Liver (tissue), 9 donors: ENCODE data around the gene SHLD2. TPM values are rescaled to one million over a fixed set of nuclear protein-coding genes. Genes with fewer than 3 reads are reported as not detected.

ENCODE experiments used
- DNase-seq: peaks from one replicate; pipeline ENCODE4 v3.0.0-alpha.2; 2017; ENCODE audit warnings: low spot score
- H3K27ac ChIP-seq, 2 donors: one replicate each; pipeline ENCODE4 v1.7.0; 2013; ENCODE audit warnings: inconsistent platforms in 2 of 2, low read length in 2 of 2, control low read depth in 1 of 2, low read depth in 1 of 2, mild to moderate bottlenecking in 1 of 2
- H3K27me3 ChIP-seq, 4 donors: one replicate each; pipeline versions ENCODE4 v1.6.1 to v1.7.0; 2013; ENCODE audit warnings: low read length in 3 of 4, inconsistent platforms in 1 of 4, mild to moderate bottlenecking in 1 of 4, moderate library complexity in 1 of 4; ENCODE audit not compliant: control insufficient read depth in 4 of 4, insufficient read depth in 4 of 4
- H3K36me3 ChIP-seq, 4 donors: one replicate each; pipeline versions ENCODE4 v1.6.1 to v1.7.0; 2013; ENCODE audit warnings: low read length in 3 of 4, mild to moderate bottlenecking in 3 of 4, low read depth in 1 of 4, moderate library complexity in 1 of 4; ENCODE audit not compliant: control insufficient read depth in 4 of 4, insufficient read depth in 3 of 4
- H3K4me1 ChIP-seq, 4 donors: one replicate each; pipeline versions ENCODE4 v1.6.1 to v1.7.0; 2013; ENCODE audit warnings: low read length in 3 of 4, mild to moderate bottlenecking in 3 of 4, moderate library complexity in 1 of 4; ENCODE audit not compliant: control insufficient read depth in 4 of 4, insufficient read depth in 4 of 4
- H3K4me3 ChIP-seq, 3 donors: one replicate each; pipeline versions ENCODE4 v1.6.1 to v1.7.0; 2013; ENCODE audit warnings: low read length in 3 of 3, control low read depth in 1 of 3, low read depth in 1 of 3, mild to moderate bottlenecking in 1 of 3
- H3K9ac ChIP-seq, 2 donors: one replicate each; pipeline ENCODE4 v1.7.0; 2013; ENCODE audit warnings: low read length in 2 of 2, mild to moderate bottlenecking in 2 of 2, moderate library complexity in 2 of 2, control low read depth in 1 of 2, low read depth in 1 of 2
- H3K9me3 ChIP-seq, 4 donors: one replicate each; pipeline versions ENCODE4 v1.6.1 to v1.7.0; 2013; ENCODE audit warnings: low read length in 3 of 4; ENCODE audit not compliant: control insufficient read depth in 4 of 4
- EGR1 ChIP-seq, 2 donors: IDR thresholded peaks; 2 replicates each; pipeline ENCODE4 v1.6.1; 2016 to 2018; ENCODE audit warnings: antibody characterized with exemption in 2 of 2, low read depth in 2 of 2
- FOXA1 ChIP-seq: IDR thresholded peaks from 2 replicates; pipeline ENCODE4 v1.6.1; 2016; ENCODE audit warnings: antibody characterized with exemption
- FOXA2 ChIP-seq: IDR thresholded peaks from 2 replicates; pipeline ENCODE4 v1.6.1; 2016; ENCODE audit warnings: antibody characterized with exemption
- GABPA ChIP-seq, 2 donors: IDR thresholded peaks in 1 of 2; conservative IDR thresholded peaks in 1 of 2; 2 replicates each; pipeline ENCODE4 v1.6.1; 2016; ENCODE audit warnings: antibody characterized with exemption in 2 of 2, mild to moderate bottlenecking in 1 of 2, moderate library complexity in 1 of 2
- HNF4A ChIP-seq, 2 donors: conservative IDR thresholded peaks; 2 replicates each; pipeline ENCODE4 v1.6.1; 2016; ENCODE audit warnings: antibody characterized with exemption in 2 of 2, mild to moderate bottlenecking in 2 of 2
- HNF4G ChIP-seq: IDR thresholded peaks from 2 replicates; pipeline ENCODE4 v1.6.1; 2016; ENCODE audit warnings: antibody characterized with exemption
- JUND ChIP-seq, 2 donors: IDR thresholded peaks; 2 replicates each; pipeline ENCODE4 v1.6.1; 2016; ENCODE audit warnings: antibody characterized with exemption in 2 of 2
- NR2F2 ChIP-seq: IDR thresholded peaks from 2 replicates; pipeline ENCODE4 v1.6.1; 2016; ENCODE audit warnings: antibody characterized with exemption
- RAD21 ChIP-seq, 2 donors: IDR thresholded peaks; 2 replicates each; pipeline ENCODE4 v1.6.1; 2016; ENCODE audit warnings: antibody characterized with exemption in 2 of 2, mild to moderate bottlenecking in 2 of 2
- RXRA ChIP-seq, 2 donors: IDR thresholded peaks; 2 replicates each; pipeline ENCODE4 v1.6.1; 2017 to 2018; ENCODE audit warnings: antibody characterized with exemption in 2 of 2, mild to moderate bottlenecking in 1 of 2
- SP1 ChIP-seq: IDR thresholded peaks from 2 replicates; pipeline ENCODE4 v1.6.1; 2018; ENCODE audit warnings: antibody characterized with exemption, mild to moderate bottlenecking
- TAF1 ChIP-seq: conservative IDR thresholded peaks from 2 replicates; pipeline ENCODE4 v1.6.1; 2016; ENCODE audit warnings: antibody characterized with exemption, mild to moderate bottlenecking
- YY1 ChIP-seq: IDR thresholded peaks from 2 replicates; pipeline ENCODE4 v1.6.1; 2016; ENCODE audit warnings: antibody characterized with exemption, mild to moderate bottlenecking
- WGBS: extraction: QIAGEN DNeasy Blood & Tissue Kit; methylation state at CpG from one replicate; pipeline ENCODE4 v1.1.7; 2013; 5-methylcytosine and 5-hydroxymethylcytosine counted together
- polyA plus RNA-seq, 2 donors: library from polyadenylated mRNA; stranded (reverse) in 1 of 2; unstranded in 1 of 2; fragments of 200-250 nt in 1 of 2; fragments of >200 nt in 1 of 2; fragmentation: Nextera tagmentation in 1 of 2; extraction: Ambion mirVana in 1 of 2; gene quantifications; one replicate each; pipeline versions ENCODE4 v1.2.1 to v1.2.3, GENCODE V29; 2013 to 2015
- total RNA-seq, 2 donors: library from RNA; depleted of rRNA; stranded (reverse); fragments of >200 nt; gene quantifications; one replicate each; pipeline ENCODE4 v1.2.3, GENCODE V29; 2014
- TF ChIP-seq, protein P1 (sequence below): IDR thresholded peaks from 2 replicates; pipeline ENCODE4 v1.6.1; 2016; ENCODE audit warnings: antibody characterized with exemption, mild to moderate bottlenecking
- TF ChIP-seq, protein P2 (sequence below): fragments of 150-350 bp; IDR thresholded peaks from 2 replicates; pipeline ENCODE4 v1.5.1; 2017; ENCODE audit warnings: improper control_type of control experiment, low read depth, low read length; ENCODE audit not compliant: missing input control
- TF ChIP-seq, protein P3 (sequence below): IDR thresholded peaks from 2 replicates; pipeline ENCODE4 v1.6.1; 2016; ENCODE audit warnings: antibody characterized with exemption
- TF ChIP-seq, protein P4 (sequence below): IDR thresholded peaks from 2 replicates; pipeline ENCODE4 v1.6.1; 2016; ENCODE audit warnings: antibody characterized with exemption
- TF ChIP-seq, protein P5 (sequence below): IDR thresholded peaks from 2 replicates; pipeline ENCODE4 v1.6.1; 2016; ENCODE audit warnings: antibody characterized with exemption
- donor health status: healthy.
- donor health status: healthy.
- donor health status: healthy.
- donor health status: healthy.
- donor health status: healthy.

Gene SHLD2
- total and polyA plus RNA-seq, 4 donors, result 11.7 to 39.5 (median 24.9) TPM

DNA sequence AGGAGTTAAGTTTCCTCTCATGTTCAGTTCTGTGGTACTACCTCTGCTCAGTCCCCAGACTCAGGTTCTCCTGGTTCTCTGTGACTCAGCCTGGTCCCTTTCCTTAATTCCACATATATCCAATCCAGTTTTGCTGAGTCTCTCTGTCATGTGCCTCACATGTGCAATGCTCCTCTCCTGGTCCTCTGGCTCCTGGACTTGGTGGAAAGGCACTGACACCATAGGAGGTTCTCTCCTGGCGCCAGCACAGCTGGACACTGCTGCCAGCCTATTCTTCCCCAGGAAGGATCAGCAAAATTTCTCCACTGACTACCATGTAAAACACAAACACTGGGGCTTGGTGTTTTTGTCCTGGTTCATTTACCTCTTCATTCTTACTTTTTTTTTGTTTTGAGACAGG is 28.1 kb upstream of the SHLD2 start (continued):
- TF ChIP-seq, protein P1, sequence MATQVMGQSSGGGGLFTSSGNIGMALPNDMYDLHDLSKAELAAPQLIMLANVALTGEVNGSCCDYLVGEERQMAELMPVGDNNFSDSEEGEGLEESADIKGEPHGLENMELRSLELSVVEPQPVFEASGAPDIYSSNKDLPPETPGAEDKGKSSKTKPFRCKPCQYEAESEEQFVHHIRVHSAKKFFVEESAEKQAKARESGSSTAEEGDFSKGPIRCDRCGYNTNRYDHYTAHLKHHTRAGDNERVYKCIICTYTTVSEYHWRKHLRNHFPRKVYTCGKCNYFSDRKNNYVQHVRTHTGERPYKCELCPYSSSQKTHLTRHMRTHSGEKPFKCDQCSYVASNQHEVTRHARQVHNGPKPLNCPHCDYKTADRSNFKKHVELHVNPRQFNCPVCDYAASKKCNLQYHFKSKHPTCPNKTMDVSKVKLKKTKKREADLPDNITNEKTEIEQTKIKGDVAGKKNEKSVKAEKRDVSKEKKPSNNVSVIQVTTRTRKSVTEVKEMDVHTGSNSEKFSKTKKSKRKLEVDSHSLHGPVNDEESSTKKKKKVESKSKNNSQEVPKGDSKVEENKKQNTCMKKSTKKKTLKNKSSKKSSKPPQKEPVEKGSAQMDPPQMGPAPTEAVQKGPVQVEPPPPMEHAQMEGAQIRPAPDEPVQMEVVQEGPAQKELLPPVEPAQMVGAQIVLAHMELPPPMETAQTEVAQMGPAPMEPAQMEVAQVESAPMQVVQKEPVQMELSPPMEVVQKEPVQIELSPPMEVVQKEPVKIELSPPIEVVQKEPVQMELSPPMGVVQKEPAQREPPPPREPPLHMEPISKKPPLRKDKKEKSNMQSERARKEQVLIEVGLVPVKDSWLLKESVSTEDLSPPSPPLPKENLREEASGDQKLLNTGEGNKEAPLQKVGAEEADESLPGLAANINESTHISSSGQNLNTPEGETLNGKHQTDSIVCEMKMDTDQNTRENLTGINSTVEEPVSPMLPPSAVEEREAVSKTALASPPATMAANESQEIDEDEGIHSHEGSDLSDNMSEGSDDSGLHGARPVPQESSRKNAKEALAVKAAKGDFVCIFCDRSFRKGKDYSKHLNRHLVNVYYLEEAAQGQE, result no peak

DNA sequence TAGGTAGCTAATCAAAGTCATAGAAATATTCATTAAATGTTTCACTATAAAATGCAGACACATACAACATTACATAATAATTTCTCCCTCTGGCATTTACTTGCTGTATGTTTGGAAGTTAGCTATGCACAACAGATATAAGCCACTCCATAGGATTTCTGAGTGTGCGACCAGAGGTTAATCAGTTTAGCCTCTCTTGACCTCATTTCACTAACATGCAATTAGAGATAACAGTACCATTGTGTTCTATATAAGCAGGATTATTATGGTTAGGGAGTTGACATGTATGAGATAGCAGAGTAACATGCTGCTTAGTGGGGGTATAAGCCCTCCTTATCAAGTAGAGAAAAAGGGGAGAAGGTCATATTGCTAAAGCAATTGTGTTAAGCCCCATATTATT is 26.7 kb upstream of the SHLD2 start:
- H3K4me1 ChIP-seq, result peaks cover 4 to 27% (median 25%) of the 10 kb centered on the region in 4 donors
- no peak for DNase-seq
- H3K4me3 ChIP-seq, result no peak overlapping the region
- TF ChIP-seq, protein P1, result no peak
- TF ChIP-seq TAF1 (no peak), NR2F2 (no peak), SP1 (no peak), FOXA2 (no peak), HNF4G (no peak), FOXA1 (no peak), HNF4A (conservative IDR thresholded peaks at IDR 0.05) (no peak), JUND (IDR thresholded peaks at IDR 0.05) (no peak), RXRA (IDR thresholded peaks at IDR 0.05) (no peak), RAD21 (IDR thresholded peaks at IDR 0.05) (no peak), EGR1 (IDR thresholded peaks at IDR 0.05; ENCODE audit: low read depth in 2 of 2) (no peak), GABPA (IDR thresholded peaks at IDR 0.05 in 1 of 2, conservative IDR thresholded peaks at IDR 0.05 in 1 of 2) (no peak), YY1 (no peak)
- TF ChIP-seq, protein P2, sequence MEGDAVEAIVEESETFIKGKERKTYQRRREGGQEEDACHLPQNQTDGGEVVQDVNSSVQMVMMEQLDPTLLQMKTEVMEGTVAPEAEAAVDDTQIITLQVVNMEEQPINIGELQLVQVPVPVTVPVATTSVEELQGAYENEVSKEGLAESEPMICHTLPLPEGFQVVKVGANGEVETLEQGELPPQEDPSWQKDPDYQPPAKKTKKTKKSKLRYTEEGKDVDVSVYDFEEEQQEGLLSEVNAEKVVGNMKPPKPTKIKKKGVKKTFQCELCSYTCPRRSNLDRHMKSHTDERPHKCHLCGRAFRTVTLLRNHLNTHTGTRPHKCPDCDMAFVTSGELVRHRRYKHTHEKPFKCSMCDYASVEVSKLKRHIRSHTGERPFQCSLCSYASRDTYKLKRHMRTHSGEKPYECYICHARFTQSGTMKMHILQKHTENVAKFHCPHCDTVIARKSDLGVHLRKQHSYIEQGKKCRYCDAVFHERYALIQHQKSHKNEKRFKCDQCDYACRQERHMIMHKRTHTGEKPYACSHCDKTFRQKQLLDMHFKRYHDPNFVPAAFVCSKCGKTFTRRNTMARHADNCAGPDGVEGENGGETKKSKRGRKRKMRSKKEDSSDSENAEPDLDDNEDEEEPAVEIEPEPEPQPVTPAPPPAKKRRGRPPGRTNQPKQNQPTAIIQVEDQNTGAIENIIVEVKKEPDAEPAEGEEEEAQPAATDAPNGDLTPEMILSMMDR, result no peak
- TF ChIP-seq, protein P3, sequence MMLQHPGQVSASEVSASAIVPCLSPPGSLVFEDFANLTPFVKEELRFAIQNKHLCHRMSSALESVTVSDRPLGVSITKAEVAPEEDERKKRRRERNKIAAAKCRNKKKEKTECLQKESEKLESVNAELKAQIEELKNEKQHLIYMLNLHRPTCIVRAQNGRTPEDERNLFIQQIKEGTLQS, result no peak
- TF ChIP-seq, protein P4, sequence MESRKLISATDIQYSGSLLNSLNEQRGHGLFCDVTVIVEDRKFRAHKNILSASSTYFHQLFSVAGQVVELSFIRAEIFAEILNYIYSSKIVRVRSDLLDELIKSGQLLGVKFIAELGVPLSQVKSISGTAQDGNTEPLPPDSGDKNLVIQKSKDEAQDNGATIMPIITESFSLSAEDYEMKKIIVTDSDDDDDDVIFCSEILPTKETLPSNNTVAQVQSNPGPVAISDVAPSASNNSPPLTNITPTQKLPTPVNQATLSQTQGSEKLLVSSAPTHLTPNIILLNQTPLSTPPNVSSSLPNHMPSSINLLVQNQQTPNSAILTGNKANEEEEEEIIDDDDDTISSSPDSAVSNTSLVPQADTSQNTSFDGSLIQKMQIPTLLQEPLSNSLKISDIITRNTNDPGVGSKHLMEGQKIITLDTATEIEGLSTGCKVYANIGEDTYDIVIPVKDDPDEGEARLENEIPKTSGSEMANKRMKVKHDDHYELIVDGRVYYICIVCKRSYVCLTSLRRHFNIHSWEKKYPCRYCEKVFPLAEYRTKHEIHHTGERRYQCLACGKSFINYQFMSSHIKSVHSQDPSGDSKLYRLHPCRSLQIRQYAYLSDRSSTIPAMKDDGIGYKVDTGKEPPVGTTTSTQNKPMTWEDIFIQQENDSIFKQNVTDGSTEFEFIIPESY, result no peak
- TF ChIP-seq, protein P5, sequence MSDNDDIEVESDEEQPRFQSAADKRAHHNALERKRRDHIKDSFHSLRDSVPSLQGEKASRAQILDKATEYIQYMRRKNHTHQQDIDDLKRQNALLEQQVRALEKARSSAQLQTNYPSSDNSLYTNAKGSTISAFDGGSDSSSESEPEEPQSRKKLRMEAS, result no peak
- no peaks in the 10 kb centered on the region for H3K9me3 ChIP-seq
- no peak overlapping the region for H3K27ac ChIP-seq
- no peaks in the 10 kb centered on the region for H3K27me3 ChIP-seq
- WGBS, result 92% methylated on average over 1 of the region's 1 CpG
- H3K9ac ChIP-seq, result no peak overlapping the region
- peaks cover 9 to 71% (median 47%) of the 10 kb centered on the region in 4 donors for H3K36me3 ChIP-seq
